Measurements from ENCODE around the gene ADCY6. TPM values are rescaled to one million over a fixed set of nuclear protein-coding genes. Genes with fewer than 3 reads are reported as not detected.

Gene ADCY6
- total and polyA plus RNA-seq, 4 donors = 4.3 to 30.5 (median 10.5) TPM

DNA sequence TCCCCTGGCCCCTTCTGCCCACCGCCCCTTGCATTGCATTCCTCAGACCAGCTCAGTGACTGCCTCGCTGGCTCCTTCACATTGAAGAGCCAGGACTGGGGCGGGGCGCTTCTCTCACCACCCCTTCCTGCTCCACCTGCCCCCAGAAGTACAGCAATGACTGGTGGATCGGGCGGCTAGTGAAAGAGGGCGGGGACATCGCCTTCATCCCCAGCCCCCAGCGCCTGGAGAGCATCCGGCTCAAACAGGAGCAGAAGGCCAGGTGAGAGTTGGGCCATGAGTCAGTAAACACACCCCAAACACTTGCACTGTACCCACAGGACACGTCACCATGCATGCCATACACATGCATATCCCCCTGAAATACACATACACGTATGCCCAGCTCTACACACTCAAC lies 35.2 kb upstream of the ADCY6 start:
- no peaks in the 10 kb centered on the region for H3K9me3 ChIP-seq (ENCODE audit: control insufficient read depth in 4 of 4, low read length in 3 of 4)
- H3K9ac ChIP-seq (ENCODE audit: low read depth in 1 of 2, low read length in 2 of 2) = no peak overlapping the region
- 79% methylated on average over 12 of the region's 12 CpGs for WGBS
- no peak overlapping the region for H3K4me3 ChIP-seq (ENCODE audit: low read depth in 1 of 3, low read length in 3 of 3)
- no peak for DNase-seq (ENCODE audit: low spot score)
- TF ChIP-seq HNF4A (conservative IDR thresholded peaks at IDR 0.05) (no peak), NR2F2 (IDR thresholded peaks at IDR 0.05) (no peak), FOXA2 (IDR thresholded peaks at IDR 0.05) (no peak), EGR1 (IDR thresholded peaks at IDR 0.05; ENCODE audit: low read depth in 2 of 2) (no peak), REST (IDR thresholded peaks at IDR 0.05) (no peak), RXRA (IDR thresholded peaks at IDR 0.05) (no peak), RAD21 (IDR thresholded peaks at IDR 0.05) (no peak), ATF3 (IDR thresholded peaks at IDR 0.05) (no peak), CTCF (IDR thresholded peaks at IDR 0.05; ENCODE audit: low read depth, low read length, missing input control) (no peak), MAX (IDR thresholded peaks at IDR 0.05) (no peak), HNF4G (IDR thresholded peaks at IDR 0.05) (no peak), SP1 (IDR thresholded peaks at IDR 0.05) (no peak), YY1 (IDR thresholded peaks at IDR 0.05) (no peak), JUND (IDR thresholded peaks at IDR 0.05) (no peak), GABPA (IDR thresholded peaks at IDR 0.05 in 1 of 2, conservative IDR thresholded peaks at IDR 0.05 in 1 of 2) (no peak), FOXA1 (IDR thresholded peaks at IDR 0.05) (no peak), TAF1 (conservative IDR thresholded peaks at IDR 0.05) (no peak)
- TF ChIP-seq, protein P1, sequence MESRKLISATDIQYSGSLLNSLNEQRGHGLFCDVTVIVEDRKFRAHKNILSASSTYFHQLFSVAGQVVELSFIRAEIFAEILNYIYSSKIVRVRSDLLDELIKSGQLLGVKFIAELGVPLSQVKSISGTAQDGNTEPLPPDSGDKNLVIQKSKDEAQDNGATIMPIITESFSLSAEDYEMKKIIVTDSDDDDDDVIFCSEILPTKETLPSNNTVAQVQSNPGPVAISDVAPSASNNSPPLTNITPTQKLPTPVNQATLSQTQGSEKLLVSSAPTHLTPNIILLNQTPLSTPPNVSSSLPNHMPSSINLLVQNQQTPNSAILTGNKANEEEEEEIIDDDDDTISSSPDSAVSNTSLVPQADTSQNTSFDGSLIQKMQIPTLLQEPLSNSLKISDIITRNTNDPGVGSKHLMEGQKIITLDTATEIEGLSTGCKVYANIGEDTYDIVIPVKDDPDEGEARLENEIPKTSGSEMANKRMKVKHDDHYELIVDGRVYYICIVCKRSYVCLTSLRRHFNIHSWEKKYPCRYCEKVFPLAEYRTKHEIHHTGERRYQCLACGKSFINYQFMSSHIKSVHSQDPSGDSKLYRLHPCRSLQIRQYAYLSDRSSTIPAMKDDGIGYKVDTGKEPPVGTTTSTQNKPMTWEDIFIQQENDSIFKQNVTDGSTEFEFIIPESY (IDR thresholded peaks at IDR 0.05) = no peak
- no peaks in the 10 kb centered on the region for H3K4me1 ChIP-seq (ENCODE audit: control insufficient read depth in 4 of 4, insufficient read depth in 4 of 4, low read length in 3 of 4)
- peaks cover 0 to 8% (median 4%) of the 10 kb centered on the region in 4 donors for H3K36me3 ChIP-seq (ENCODE audit: control insufficient read depth in 4 of 4, insufficient read depth in 3 of 4, low read depth in 1 of 4, low read length in 3 of 4)
- H3K27ac ChIP-seq (ENCODE audit: low read depth in 1 of 2, low read length in 2 of 2) = no peak overlapping the region
- H3K27me3 ChIP-seq (ENCODE audit: control insufficient read depth in 4 of 4, insufficient read depth in 4 of 4, low read length in 3 of 4) = no peaks in the 10 kb centered on the region

Data from liver (tissue), 9 donors.